HCT116 (cell line): ENCODE measurements around the gene PGA4.

Experiments
- CEBPB ChIP-seq: IDR thresholded peaks from 2 replicates; pipeline ENCODE4 v1.6.1; 2012; ENCODE audit warnings: low read depth
- EZH2 ChIP-seq: fragments of 200-600 bp; sonication (generic); IDR thresholded peaks from 2 replicates; pipeline ENCODE4 v1.6.1; 2017; ENCODE audit warnings: antibody characterized with exemption, mixed run types
- JUND ChIP-seq: IDR thresholded peaks from 2 replicates; pipeline ENCODE4 v1.6.1; 2012
- POLR2A ChIP-seq: IDR thresholded peaks from 2 replicates; pipeline ENCODE4 v1.7.0; 2011; ENCODE audit warnings: borderline replicate concordance; ENCODE audit not compliant: insufficient read depth, insufficient read length; ENCODE audit errors: extremely low read depth
- POLR2AphosphoS5 ChIP-seq: IDR thresholded peaks from 2 replicates; pipeline ENCODE4 v1.6.1; 2011; ENCODE audit warnings: mild to moderate bottlenecking, low read depth, low read length, moderate library complexity
- RAD21 ChIP-seq: IDR thresholded peaks from 2 replicates; pipeline ENCODE4 v1.6.1; 2012; ENCODE audit warnings: low read depth, mild to moderate bottlenecking
- SP1 ChIP-seq: IDR thresholded peaks from 2 replicates; pipeline ENCODE4 v1.6.1; 2012; ENCODE audit warnings: low read depth
- SRF ChIP-seq: IDR thresholded peaks from 2 replicates; pipeline ENCODE4 v1.6.1; 2012; ENCODE audit warnings: low read depth
- TCF7L2 ChIP-seq: IDR thresholded peaks from 2 replicates; pipeline ENCODE4 v1.7.0; 2011; ENCODE audit warnings: borderline replicate concordance, inconsistent platforms; ENCODE audit not compliant: insufficient read depth, insufficient read length; ENCODE audit errors: extremely low read depth
- ZNF274 ChIP-seq: fragments of 200-500 bp; sonication (Bioruptor generic); IDR thresholded peaks from 2 replicates; pipeline ENCODE4 v1.6.1; 2014; ENCODE audit warnings: mild to moderate bottlenecking, low read depth, low read length, inconsistent platforms
- TF ChIP-seq, protein P1 (sequence below), 3 experiments: fragments of 200-600 bp in 1 of 3; sonication (generic) in 1 of 3; IDR thresholded peaks in 2 of 3; conservative IDR thresholded peaks in 1 of 3; 2 replicates each; pipeline ENCODE4 v1.5.1; 2012 to 2017; ENCODE audit warnings: low read depth in 2 of 3, low read length in 2 of 3, antibody characterized with exemption in 1 of 3, borderline replicate concordance in 1 of 3, control low read depth in 1 of 3, mild to moderate bottlenecking in 1 of 3, mixed read lengths in 1 of 3, mixed run types in 1 of 3, moderate library complexity in 1 of 3; ENCODE audit not compliant: insufficient read depth in 1 of 3
- TF ChIP-seq, protein P2 (sequence below): IDR thresholded peaks from 2 replicates; pipeline ENCODE4 v1.6.1; 2012

DNA sequence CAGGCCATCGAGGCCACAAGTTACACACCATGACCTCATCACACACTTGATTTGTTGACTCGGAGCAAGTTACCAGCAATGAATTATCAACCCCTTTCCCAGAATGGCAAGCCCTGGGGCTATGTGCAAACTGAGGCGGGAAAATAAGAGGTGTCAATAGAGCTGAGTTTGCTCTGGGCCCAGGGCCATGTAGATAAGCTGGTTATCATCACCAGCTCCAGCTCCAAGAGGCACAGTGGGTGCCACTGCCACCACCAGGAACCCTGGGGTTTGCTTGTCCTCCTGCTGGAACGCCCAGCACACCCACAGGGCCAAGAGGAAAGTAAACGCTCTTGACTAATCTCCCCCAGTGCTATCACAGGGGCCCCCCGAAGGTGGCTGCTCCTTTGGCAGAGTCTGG lies 47.9 kb upstream of the PGA4 start:
- TF ChIP-seq, protein P1, sequence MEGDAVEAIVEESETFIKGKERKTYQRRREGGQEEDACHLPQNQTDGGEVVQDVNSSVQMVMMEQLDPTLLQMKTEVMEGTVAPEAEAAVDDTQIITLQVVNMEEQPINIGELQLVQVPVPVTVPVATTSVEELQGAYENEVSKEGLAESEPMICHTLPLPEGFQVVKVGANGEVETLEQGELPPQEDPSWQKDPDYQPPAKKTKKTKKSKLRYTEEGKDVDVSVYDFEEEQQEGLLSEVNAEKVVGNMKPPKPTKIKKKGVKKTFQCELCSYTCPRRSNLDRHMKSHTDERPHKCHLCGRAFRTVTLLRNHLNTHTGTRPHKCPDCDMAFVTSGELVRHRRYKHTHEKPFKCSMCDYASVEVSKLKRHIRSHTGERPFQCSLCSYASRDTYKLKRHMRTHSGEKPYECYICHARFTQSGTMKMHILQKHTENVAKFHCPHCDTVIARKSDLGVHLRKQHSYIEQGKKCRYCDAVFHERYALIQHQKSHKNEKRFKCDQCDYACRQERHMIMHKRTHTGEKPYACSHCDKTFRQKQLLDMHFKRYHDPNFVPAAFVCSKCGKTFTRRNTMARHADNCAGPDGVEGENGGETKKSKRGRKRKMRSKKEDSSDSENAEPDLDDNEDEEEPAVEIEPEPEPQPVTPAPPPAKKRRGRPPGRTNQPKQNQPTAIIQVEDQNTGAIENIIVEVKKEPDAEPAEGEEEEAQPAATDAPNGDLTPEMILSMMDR (IDR thresholded peaks at IDR 0.05 in 2 of 3, conservative IDR thresholded peaks at IDR 0.05 in 1 of 3; ENCODE audit: borderline replicate concordance in 1 of 3, insufficient read depth in 1 of 3, low read depth in 2 of 3, low read length in 2 of 3), result no peak
- TF ChIP-seq RAD21 (no peak), SRF (no peak), POLR2A (no peak), EZH2 (no peak), JUND (no peak), CEBPB (no peak), ZNF274 (no peak), TCF7L2 (no peak), POLR2AphosphoS5 (no peak), SP1 (no peak)
- TF ChIP-seq, protein P2, sequence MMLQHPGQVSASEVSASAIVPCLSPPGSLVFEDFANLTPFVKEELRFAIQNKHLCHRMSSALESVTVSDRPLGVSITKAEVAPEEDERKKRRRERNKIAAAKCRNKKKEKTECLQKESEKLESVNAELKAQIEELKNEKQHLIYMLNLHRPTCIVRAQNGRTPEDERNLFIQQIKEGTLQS, result no peak
